Thyroid gland (tissue), 4 donors: ENCODE results near the gene TAF1A.

Source experiments
- POLR2A ChIP-seq, 2 donors: fragments of 450-650 bp; IDR thresholded peaks; one replicate each; pipeline ENCODE4 v1.6.1; 2017; ENCODE audit warnings: antibody characterized with exemption in 2 of 2, mild to moderate bottlenecking in 2 of 2, moderate library complexity in 1 of 2
- TF ChIP-seq, protein P1 (sequence below), 6 experiments: fragments of 200-600 bp in 3 of 6; fragments of 450-650 bp in 3 of 6; sonication (generic) in 3 of 6; IDR thresholded peaks; one replicate each; pipeline ENCODE4 v1.5.1; 2016 to 2019; ENCODE audit warnings: antibody characterized with exemption in 6 of 6, mild to moderate bottlenecking in 2 of 6, inconsistent platforms in 1 of 6, moderate library complexity in 1 of 6

DNA sequence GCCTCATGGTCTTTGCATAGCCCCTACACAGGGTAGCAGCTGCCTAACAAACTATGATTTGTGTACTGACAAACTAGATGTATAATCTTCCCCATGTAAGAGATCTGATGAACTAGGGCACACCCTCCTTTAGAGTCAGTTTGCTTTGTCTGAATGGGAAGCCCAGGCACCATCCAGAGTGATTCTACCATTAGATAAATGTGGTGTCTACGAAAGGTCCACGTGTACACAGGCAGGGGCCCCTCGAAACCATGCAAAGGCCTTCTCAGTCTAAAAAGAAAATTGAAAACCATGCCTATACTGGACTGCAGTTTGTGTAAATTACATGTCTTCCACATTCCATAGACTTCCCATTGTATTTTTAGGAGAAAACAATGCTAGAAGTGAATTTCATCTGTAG is 60.6 kb downstream of the TAF1A start:
- TF ChIP-seq, protein P1, sequence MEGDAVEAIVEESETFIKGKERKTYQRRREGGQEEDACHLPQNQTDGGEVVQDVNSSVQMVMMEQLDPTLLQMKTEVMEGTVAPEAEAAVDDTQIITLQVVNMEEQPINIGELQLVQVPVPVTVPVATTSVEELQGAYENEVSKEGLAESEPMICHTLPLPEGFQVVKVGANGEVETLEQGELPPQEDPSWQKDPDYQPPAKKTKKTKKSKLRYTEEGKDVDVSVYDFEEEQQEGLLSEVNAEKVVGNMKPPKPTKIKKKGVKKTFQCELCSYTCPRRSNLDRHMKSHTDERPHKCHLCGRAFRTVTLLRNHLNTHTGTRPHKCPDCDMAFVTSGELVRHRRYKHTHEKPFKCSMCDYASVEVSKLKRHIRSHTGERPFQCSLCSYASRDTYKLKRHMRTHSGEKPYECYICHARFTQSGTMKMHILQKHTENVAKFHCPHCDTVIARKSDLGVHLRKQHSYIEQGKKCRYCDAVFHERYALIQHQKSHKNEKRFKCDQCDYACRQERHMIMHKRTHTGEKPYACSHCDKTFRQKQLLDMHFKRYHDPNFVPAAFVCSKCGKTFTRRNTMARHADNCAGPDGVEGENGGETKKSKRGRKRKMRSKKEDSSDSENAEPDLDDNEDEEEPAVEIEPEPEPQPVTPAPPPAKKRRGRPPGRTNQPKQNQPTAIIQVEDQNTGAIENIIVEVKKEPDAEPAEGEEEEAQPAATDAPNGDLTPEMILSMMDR (IDR thresholded peaks at IDR 0.05), result no peak
- TF ChIP-seq POLR2A (IDR thresholded peaks at IDR 0.05), result no peak
